Measurements from ENCODE around the gene NECTIN2. TPM values are rescaled to one million over a fixed set of nuclear protein-coding genes. Genes with fewer than 3 reads are reported as not detected.

NECTIN2 gene
- total RNA-seq, 1 experiment from 2014 or later = 176 TPM

GRCh38 chr19:44903216-44903601 lies 57.1 kb downstream of the NECTIN2 start:
- Histone ChIP-seq H3K23ac (ENCODE audit: insufficient read length, low read depth, low read length) (no peak overlapping the region), H3K27ac (ENCODE audit: insufficient read length, low read depth, low read length) (no peak overlapping the region), H2BK15ac (ENCODE audit: low read depth, low read length) (no peak overlapping the region), H3K9me3 (ENCODE audit: control insufficient read depth, low read depth, low read length) (no peaks in the 10 kb centered on the region), H3K79me1 (ENCODE audit: insufficient read depth, low read depth, low read length, poor library complexity, severe bottlenecking) (no peaks in the 10 kb centered on the region), H2BK12ac (ENCODE audit: insufficient read length, low read depth, low read length) (no peak overlapping the region), H3K14ac (ENCODE audit: insufficient read depth, low read length) (no peak overlapping the region), H2AFZ (ENCODE audit: low read length) (no peak overlapping the region), H2BK120ac (ENCODE audit: low read depth, low read length, poor library complexity, severe bottlenecking) (no peak overlapping the region), H3T11ph (ENCODE audit: low read length) (no peak overlapping the region), H3K56ac (ENCODE audit: insufficient read length, low read depth, low read length) (no peak overlapping the region), H3K27me3 (ENCODE audit: insufficient read depth, low read length) (no peaks in the 10 kb centered on the region), H2BK5ac (ENCODE audit: insufficient read length, low read length) (no peak overlapping the region), H2AK5ac (ENCODE audit: insufficient read length, low read length) (no peak overlapping the region), H3K79me2 (ENCODE audit: insufficient read depth, low read length) (no peaks in the 10 kb centered on the region; the same call in 1 of the 2 replicates), H3K4ac (ENCODE audit: low read depth, low read length) (no peak overlapping the region), H4K8ac (replicated peaks; ENCODE audit: insufficient read length, low read depth, low read length) (no peak overlapping the region), H4K91ac (ENCODE audit: insufficient read length, low read depth, low read length) (no peak overlapping the region), H3K9ac (ENCODE audit: extremely low read depth, insufficient read length, low read length) (no peak overlapping the region), H2BK20ac (ENCODE audit: low read depth, low read length, poor library complexity, severe bottlenecking) (no peak overlapping the region), H4K20me1 (ENCODE audit: control insufficient read depth, insufficient read depth, insufficient read length) (no peaks in the 10 kb centered on the region), H3K4me2 (ENCODE audit: insufficient read depth, insufficient read length, low read length) (no peak overlapping the region), H3K4me1 (ENCODE audit: insufficient read depth, low read length) (no peaks in the 10 kb centered on the region), H4K5ac (ENCODE audit: insufficient read length, low read depth, low read length) (no peak overlapping the region), H3K23me2 (ENCODE audit: insufficient read length, low read depth, low read length, poor library complexity, severe bottlenecking) (no peaks in the 10 kb centered on the region), H3K18ac (ENCODE audit: insufficient read length, low read depth, low read length) (no peak overlapping the region)
- no peaks in the 10 kb centered on the region for H3K27me3 Mint-ChIP-seq (ENCODE audit: low read depth)
- no peak for DNase-seq
- no peaks in the 10 kb centered on the region for H3K9me3 Mint-ChIP-seq
- no CpG with 5 or more reads among the region's 15 CpGs for WGBS (ENCODE audit: extremely low coverage, insufficient read length, low lambda C conversion rate)
- H3K27ac Mint-ChIP-seq = no peak overlapping the region
- no peak for TF ChIP-seq CTCF (conservative IDR thresholded peaks at IDR 0.05)
- H3K36me3 Mint-ChIP-seq (ENCODE audit: insufficient read depth in 1 of 3, low read depth in 3 of 3) = peaks cover 25 to 68% (median 52%) of the 10 kb centered on the region in 3 experiments; a peak in 6 of 7 replicates
- H3K4me3 Mint-ChIP-seq = peak overlapping the region in 1 of 2 experiments; percentile 55; a peak in 1 of 5 replicates
- peaks cover 11 to 26% of the 10 kb centered on the region in 2 experiments for H3K4me1 Mint-ChIP-seq

Measured in H9 (cell line).